ENCODE data around the gene NPC1. TPM values are rescaled to one million over a fixed set of nuclear protein-coding genes. Genes with fewer than 3 reads are reported as not detected.

The NPC1 gene
- total and polyA plus RNA-seq, 3 experiments from 2014 or later, result 33.9 to 40.9 (median 34.3) TPM

- Mint-ChIP-seq H3K4me1 (peaks cover 15 to 32% (median 28%) of the 10 kb centered on the region in 3 donors), H3K27me3 (no peaks in the 10 kb centered on the region), H3K27ac (peak overlapping the region; percentile 30 to 93 (median 74)), H3K36me3 (peaks cover 13 to 93% (median 24%) of the 10 kb centered on the region in 3 donors), H3K9me3 (no peaks in the 10 kb centered on the region), H3K4me3 (peak overlapping the region in 6 of 7 donors; percentile 10 to 63 (median 24))
- ChIA-PET POLR2A (interaction anchor here (1.1 kb wide), 1 partner anchor 33 kb away, joined by 3 read pairs; no protein-coding TSS in a partner anchor), CTCF (interaction anchor here (0.6 to 1.3 kb wide), 3 partner anchors 42 to 377 kb away, joined by 3 to 4 read pairs (median 3); no protein-coding TSS in a partner anchor)
- H3K4me3 ChIP-seq (ENCODE audit: low read length), result no peak overlapping the region
- H3K4me1 ChIP-seq (ENCODE audit: insufficient read depth, low read length), result peaks cover 30% of the 10 kb centered on the region
- H3K27me3 ChIP-seq (ENCODE audit: insufficient read depth, low read length, poor library complexity, severe bottlenecking), result no peaks in the 10 kb centered on the region
- no peak for DNase-seq
- H3K27ac ChIP-seq (ENCODE audit: low read depth, low read length), result no peak overlapping the region
- H3K36me3 ChIP-seq (ENCODE audit: insufficient read depth, low read length), result peaks cover 47% of the 10 kb centered on the region
- no peaks in the 10 kb centered on the region for H3K9me3 ChIP-seq (ENCODE audit: low read length)
These were observed 45.4 kb downstream of the NPC1 start for GRCh38 chr18:23540867-23541266.

GRCh38 chr18:23539911-23540525 is 46.3 kb downstream of the NPC1 start:
- Histone ChIP-seq H3K27me3 (ENCODE audit: insufficient read depth, low read length, poor library complexity, severe bottlenecking) (no peaks in the 10 kb centered on the region), H3K9me3 (ENCODE audit: low read length) (no peaks in the 10 kb centered on the region), H3K36me3 (ENCODE audit: insufficient read depth, low read length) (peaks cover 56% of the 10 kb centered on the region), H3K27ac (ENCODE audit: low read depth, low read length) (no peak overlapping the region), H3K4me1 (ENCODE audit: insufficient read depth, low read length) (peaks cover 30% of the 10 kb centered on the region), H3K4me3 (ENCODE audit: low read length) (no peak overlapping the region)
- H3K4me3 Mint-ChIP-seq, result no peak overlapping the region
- no peak for DNase-seq
- ChIA-PET CTCF (interaction anchor here (1.3 kb wide), 3 partner anchors 13 to 75 kb away, joined by 3 to 4 read pairs (median 4); no protein-coding TSS in a partner anchor), POLR2A (interaction anchor here (0.6 to 1.1 kb wide), 2 partner anchors 33 to 52 kb away, joined by 3 to 9 read pairs; no protein-coding TSS in a partner anchor)
- peak overlapping the region in 7 of 8 donors; percentile 2 to 89 (median 42) for H3K27ac Mint-ChIP-seq
- H3K27me3 Mint-ChIP-seq, result no peaks in the 10 kb centered on the region
- no peaks in the 10 kb centered on the region for H3K9me3 Mint-ChIP-seq
- peaks cover 13 to 95% (median 29%) of the 10 kb centered on the region in 3 donors for H3K36me3 Mint-ChIP-seq
- H3K4me1 Mint-ChIP-seq, result peaks cover 15 to 32% (median 28%) of the 10 kb centered on the region in 3 donors

GRCh38 chr18:23539296-23539695 is 47.0 kb downstream of the NPC1 start:
- H3K9me3 ChIP-seq (ENCODE audit: low read length), result no peaks in the 10 kb centered on the region

GRCh38 chr18:23538870-23539269 is 47.4 kb downstream of the NPC1 start:
- ChIA-PET CTCF (interaction anchor here (1.3 kb wide), 1 partner anchor 14 kb away, joined by 4 read pairs; no protein-coding TSS in a partner anchor), POLR2A (no interaction called here)
- H3K4me3 ChIP-seq (ENCODE audit: low read length), result no peak overlapping the region
- H3K4me1 Mint-ChIP-seq, result peaks cover 15 to 32% (median 28%) of the 10 kb centered on the region in 3 donors
- H3K4me3 Mint-ChIP-seq, result no peak overlapping the region
- peak overlapping the region in 5 of 8 donors; percentile 3 to 84 (median 78) for H3K27ac Mint-ChIP-seq
- no peak overlapping the region for H3K27ac ChIP-seq (ENCODE audit: low read depth, low read length)
- no peaks in the 10 kb centered on the region for H3K9me3 Mint-ChIP-seq
- no peaks in the 10 kb centered on the region for H3K27me3 ChIP-seq (ENCODE audit: insufficient read depth, low read length, poor library complexity, severe bottlenecking)
- peaks cover 8 to 95% (median 23%) of the 10 kb centered on the region in 3 donors for H3K36me3 Mint-ChIP-seq
- H3K4me1 ChIP-seq (ENCODE audit: insufficient read depth, low read length), result peaks cover 30% of the 10 kb centered on the region
- no peaks in the 10 kb centered on the region for H3K9me3 ChIP-seq (ENCODE audit: low read length)
- peaks cover 63% of the 10 kb centered on the region for H3K36me3 ChIP-seq (ENCODE audit: insufficient read depth, low read length)
- H3K27me3 Mint-ChIP-seq, result no peaks in the 10 kb centered on the region
- no peak for DNase-seq

More at GRCh38 chr18:23539296-23539695, 47.0 kb downstream of the NPC1 start:
- DNase-seq, result no peak
- peaks cover 30% of the 10 kb centered on the region for H3K4me1 ChIP-seq (ENCODE audit: insufficient read depth, low read length)
- peaks cover 8 to 95% (median 25%) of the 10 kb centered on the region in 3 donors for H3K36me3 Mint-ChIP-seq
- no peak overlapping the region for H3K4me3 Mint-ChIP-seq
- peaks cover 15 to 32% (median 28%) of the 10 kb centered on the region in 3 donors for H3K4me1 Mint-ChIP-seq
- no peak overlapping the region for H3K4me3 ChIP-seq (ENCODE audit: low read length)
- no peaks in the 10 kb centered on the region for H3K27me3 Mint-ChIP-seq
- CTCF ChIA-PET, result interaction anchor here (1.3 kb wide), 2 partner anchors 14 to 76 kb away, joined by 3 to 4 read pairs; no protein-coding TSS in a partner anchor
- H3K9me3 Mint-ChIP-seq, result no peaks in the 10 kb centered on the region
- no peak overlapping the region for H3K27ac ChIP-seq (ENCODE audit: low read depth, low read length)
- POLR2A ChIA-PET, result no interaction called here
- no peaks in the 10 kb centered on the region for H3K27me3 ChIP-seq (ENCODE audit: insufficient read depth, low read length, poor library complexity, severe bottlenecking)
- H3K27ac Mint-ChIP-seq, result peak overlapping the region in 3 of 8 donors; percentile 3 to 81 (median 10)
- peaks cover 61% of the 10 kb centered on the region for H3K36me3 ChIP-seq (ENCODE audit: insufficient read depth, low read length)

- peak overlapping the region in 2 of 8 donors; percentile 23 to 27 for H3K27ac Mint-ChIP-seq
- Histone ChIP-seq H3K36me3 (ENCODE audit: insufficient read depth, low read length) (peaks cover 67% of the 10 kb centered on the region), H3K9me3 (ENCODE audit: low read length) (no peaks in the 10 kb centered on the region), H3K27ac (ENCODE audit: low read depth, low read length) (no peak overlapping the region), H3K27me3 (ENCODE audit: insufficient read depth, low read length, poor library complexity, severe bottlenecking) (no peaks in the 10 kb centered on the region), H3K4me1 (ENCODE audit: insufficient read depth, low read length) (peaks cover 30% of the 10 kb centered on the region), H3K4me3 (ENCODE audit: low read length) (no peak overlapping the region)
- DNase-seq, result no peak
- no peaks in the 10 kb centered on the region for H3K27me3 Mint-ChIP-seq
- no peak overlapping the region for H3K4me3 Mint-ChIP-seq
- H3K4me1 Mint-ChIP-seq, result peaks cover 15 to 32% (median 28%) of the 10 kb centered on the region in 3 donors
- H3K36me3 Mint-ChIP-seq, result peaks cover 8 to 97% (median 21%) of the 10 kb centered on the region in 3 donors
- ChIA-PET POLR2A (no interaction called here), CTCF (no interaction called here)
- H3K9me3 Mint-ChIP-seq, result no peaks in the 10 kb centered on the region
These were observed 48.3 kb downstream of the NPC1 start for GRCh38 chr18:23538001-23538400.

- DNase-seq, result no peak
- ChIA-PET POLR2A (no interaction called here), CTCF (no interaction called here)
- Histone ChIP-seq H3K27me3 (ENCODE audit: insufficient read depth, low read length, poor library complexity, severe bottlenecking) (no peaks in the 10 kb centered on the region), H3K4me1 (ENCODE audit: insufficient read depth, low read length) (peaks cover 27% of the 10 kb centered on the region), H3K9me3 (ENCODE audit: low read length) (no peaks in the 10 kb centered on the region), H3K36me3 (ENCODE audit: insufficient read depth, low read length) (peaks cover 64% of the 10 kb centered on the region), H3K27ac (ENCODE audit: low read depth, low read length) (no peak overlapping the region), H3K4me3 (ENCODE audit: low read length) (no peak overlapping the region)
- Mint-ChIP-seq H3K9me3 (no peaks in the 10 kb centered on the region), H3K4me3 (no peak overlapping the region), H3K36me3 (peaks cover 8 to 98% (median 29%) of the 10 kb centered on the region in 3 donors), H3K27ac (peak overlapping the region in 1 of 8 donors; percentile 83), H3K4me1 (peaks cover 14 to 27% (median 24%) of the 10 kb centered on the region in 3 donors), H3K27me3 (no peaks in the 10 kb centered on the region)
These were observed 49.0 kb downstream of the NPC1 start for GRCh38 chr18:23537274-23537673.

- peaks cover 8 to 99% (median 30%) of the 10 kb centered on the region in 3 donors for H3K36me3 Mint-ChIP-seq
- Histone ChIP-seq H3K36me3 (ENCODE audit: insufficient read depth, low read length) (peaks cover 72% of the 10 kb centered on the region), H3K4me1 (ENCODE audit: insufficient read depth, low read length) (peaks cover 16% of the 10 kb centered on the region)
These were observed 50.1 kb downstream of the NPC1 start for GRCh38 chr18:23536204-23536603.

GRCh38 chr18:23534276-23534675 is 52.0 kb downstream of the NPC1 start:
- Mint-ChIP-seq H3K27me3 (no peaks in the 10 kb centered on the region), H3K36me3 (peaks cover 9 to 99% (median 33%) of the 10 kb centered on the region in 3 donors), H3K4me1 (no peaks in the 10 kb centered on the region), H3K27ac (peak overlapping the region in 2 of 8 donors; percentile 17 to 30), H3K4me3 (no peak overlapping the region), H3K9me3 (no peaks in the 10 kb centered on the region)
- ChIA-PET CTCF (interaction anchor here (1.2 to 2.5 kb wide), 3 partner anchors 11 to 51 kb away, joined by 3 to 6 read pairs (median 3); partner anchors contain the start of gene NPC1), POLR2A (interaction anchor here (0.6 kb wide), 1 partner anchor 51 kb away, joined by 3 read pairs; no protein-coding TSS in a partner anchor)
- Histone ChIP-seq H3K4me1 (ENCODE audit: insufficient read depth, low read length) (peaks cover 1% of the 10 kb centered on the region), H3K27ac (ENCODE audit: low read depth, low read length) (no peak overlapping the region), H3K9me3 (ENCODE audit: low read length) (no peaks in the 10 kb centered on the region), H3K4me3 (ENCODE audit: low read length) (no peak overlapping the region), H3K36me3 (ENCODE audit: insufficient read depth, low read length) (peaks cover 81% of the 10 kb centered on the region), H3K27me3 (ENCODE audit: insufficient read depth, low read length, poor library complexity, severe bottlenecking) (no peaks in the 10 kb centered on the region)
- DNase-seq, result no peak

More at GRCh38 chr18:23536204-23536603, 50.1 kb downstream of the NPC1 start:
- Histone ChIP-seq H3K9me3 (ENCODE audit: low read length) (no peaks in the 10 kb centered on the region), H3K4me3 (ENCODE audit: low read length) (no peak overlapping the region), H3K27ac (ENCODE audit: low read depth, low read length) (no peak overlapping the region), H3K27me3 (ENCODE audit: insufficient read depth, low read length, poor library complexity, severe bottlenecking) (no peaks in the 10 kb centered on the region)
- no peak for DNase-seq
- Mint-ChIP-seq H3K4me1 (peaks cover 7 to 16% (median 16%) of the 10 kb centered on the region in 3 donors), H3K27me3 (no peaks in the 10 kb centered on the region), H3K9me3 (no peaks in the 10 kb centered on the region), H3K4me3 (no peak overlapping the region), H3K27ac (peak overlapping the region in 5 of 8 donors; percentile 7 to 81 (median 61))
- POLR2A ChIA-PET, result no interaction called here
- CTCF ChIA-PET, result interaction anchor here (1.4 kb wide), 1 partner anchor 58 kb away, joined by 3 read pairs; no protein-coding TSS in a partner anchor
